Activated CD4-positive, alpha-beta T cell treated with anti-CD3 and anti-CD28 coated beads, Interleukin-2, amount 50 U/mL, for 24 hours (primary cell): ENCODE data around the gene TEX13C.
"Not testable (repeated sequence)": the region's sequence is repeated elsewhere in the genome, so short reads cannot be mapped to it uniquely, and the experiment has no call there.

Source experiments
- DNase-seq, 2 donors: peaks; one replicate each; pipeline ENCODE4 v3.0.0-alpha.2; 2020; ENCODE audit warnings: low read depth in 1 of 2, low spot score in 1 of 2

The TEX13C gene

GRCh38 chrX:125319646-125320521 lies at the start of gene TEX13C:
Gene TEX13C (plus strand): TSS chrX:125319871. CDS start chrX:125320120, 249 bp downstream.
- DNase-seq = no peak

GRCh38 chrX:125287282-125287681 lies 32.4 kb upstream of the TEX13C start:
- DNase-seq = no peak

- DNase-seq = no peak
Measured at GRCh38 chrX:125288343-125288742, 31.3 kb upstream of the TEX13C start.

- no peak for DNase-seq
Measured at GRCh38 chrX:125289209-125289608, 30.5 kb upstream of the TEX13C start.

- DNase-seq = no peak
Measured at GRCh38 chrX:125289920-125290319, 29.8 kb upstream of the TEX13C start.

GRCh38 chrX:125291124-125291523 lies 28.5 kb upstream of the TEX13C start:
- DNase-seq = no peak

DNA sequence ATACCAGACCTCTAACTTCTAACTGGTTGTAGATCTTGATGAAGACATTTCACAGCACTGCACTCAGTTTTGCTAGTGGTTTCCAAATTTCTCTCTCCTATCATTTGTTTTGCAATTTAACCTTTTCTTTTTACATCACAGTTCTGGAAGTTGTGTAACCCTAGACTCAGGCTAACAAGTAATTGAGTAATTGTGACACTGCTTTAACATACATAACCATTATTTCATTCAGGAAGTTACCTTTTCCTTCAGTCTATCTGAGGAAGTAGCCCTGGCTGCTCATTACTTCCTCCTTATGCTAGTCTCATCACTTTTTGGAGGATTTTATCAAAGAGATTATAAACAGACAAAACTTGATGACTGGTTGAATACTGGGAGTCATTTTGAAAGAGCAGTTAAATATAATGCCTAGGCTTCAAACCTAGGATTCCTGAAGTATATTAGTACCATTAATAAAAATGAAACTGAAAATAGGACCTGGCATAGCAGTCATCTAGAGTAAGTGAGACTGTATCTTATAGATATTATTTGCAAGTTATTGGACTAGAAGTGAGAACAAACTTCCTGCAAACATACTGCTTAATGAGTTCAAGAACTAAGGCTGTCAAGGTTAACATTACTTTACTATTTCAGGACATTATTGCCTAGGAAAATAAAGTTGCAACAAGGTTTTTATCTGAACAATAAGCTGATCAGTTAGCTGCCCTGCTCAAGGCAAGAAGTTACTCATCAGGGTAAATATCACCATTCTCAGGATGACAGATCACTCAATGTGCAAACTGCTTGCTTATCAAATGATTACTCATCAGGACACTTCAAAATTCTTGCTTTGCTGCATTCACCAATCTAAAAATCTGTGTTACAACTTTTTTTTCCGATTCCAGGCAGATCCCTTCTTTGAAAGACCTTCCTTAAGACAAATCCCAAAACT lies 25.6 kb upstream of the TEX13C start:
- no peak for DNase-seq

- peak in 1 of 2 donors; percentile 4 for DNase-seq
Measured at GRCh38 chrX:125295337-125295736, 24.3 kb upstream of the TEX13C start.

- DNase-seq = no peak
Measured at GRCh38 chrX:125298871-125299270, 20.8 kb upstream of the TEX13C start.

DNA sequence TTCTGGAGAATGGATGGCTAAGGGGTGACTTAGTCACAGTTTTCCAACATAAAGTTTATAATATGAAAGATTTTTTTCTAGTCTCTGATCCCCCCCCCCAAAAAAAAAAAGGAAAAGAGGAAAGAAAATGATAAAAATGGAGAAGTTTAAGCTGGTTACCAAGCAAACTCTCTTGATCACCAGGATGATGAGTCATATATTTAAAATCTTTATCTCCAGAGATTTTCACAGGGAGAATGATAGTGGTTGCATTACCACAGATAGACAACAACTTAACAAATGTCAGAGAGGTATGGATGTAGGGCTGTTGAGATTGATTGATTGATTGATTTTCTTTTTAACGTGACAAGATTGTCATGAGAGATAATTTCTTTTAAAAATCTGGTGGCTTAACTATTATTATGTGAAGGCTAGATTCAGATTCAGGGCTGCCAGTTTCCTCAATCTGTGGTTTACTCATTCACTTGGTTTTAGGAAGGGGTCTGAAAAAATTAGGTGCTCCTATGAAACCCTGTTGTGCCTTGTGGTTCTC lies 13.3 kb upstream of the TEX13C start:
- no peak for DNase-seq

DNA sequence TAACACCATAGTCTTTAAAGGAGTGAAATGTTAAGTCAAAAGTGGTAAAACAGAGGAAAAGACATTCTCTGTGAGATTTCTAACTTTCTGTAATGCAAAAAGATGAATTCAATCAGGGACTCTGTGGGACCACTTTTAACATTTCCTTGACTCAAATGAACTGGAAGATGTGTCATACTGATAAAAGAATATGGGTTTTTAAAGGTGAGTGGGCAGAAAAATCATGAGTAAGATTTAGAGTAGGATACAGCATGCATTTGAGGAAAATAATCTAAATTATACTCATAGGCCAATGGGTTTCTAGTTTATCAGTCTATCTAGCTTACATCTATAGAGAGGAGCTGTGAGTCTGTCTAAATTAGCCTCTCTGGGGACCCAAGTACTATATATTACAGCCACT lies 11.0 kb upstream of the TEX13C start:
- no peak for DNase-seq

GRCh38 chrX:125319166-125319565 lies 505 bp upstream of the TEX13C start:
- DNase-seq = not testable (repeated sequence)

DNA sequence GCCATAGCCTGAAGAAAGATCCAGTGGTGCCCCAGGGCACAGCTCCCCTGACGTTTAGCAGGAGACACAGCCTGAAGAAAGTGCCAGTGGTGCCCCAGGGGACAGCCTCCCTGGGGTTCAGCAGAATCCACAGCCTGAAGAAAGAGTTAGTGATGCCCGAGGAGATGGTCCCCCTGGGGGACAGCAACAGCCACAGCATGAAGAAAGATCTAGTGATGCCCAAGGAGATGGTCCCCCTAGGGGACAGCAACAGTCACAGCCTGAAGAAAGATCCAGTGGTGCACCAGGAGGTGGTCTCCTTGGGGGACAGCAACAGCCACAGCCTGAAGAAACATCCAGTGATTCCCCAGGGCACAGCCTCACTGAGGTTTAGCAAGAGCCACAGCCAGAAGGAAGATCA lies 2.8 kb downstream of the TEX13C start:
- DNase-seq = no peak

GRCh38 chrX:125326599-125326998 lies 6.9 kb downstream of the TEX13C start:
- no peak for DNase-seq

- DNase-seq = no peak
Measured at GRCh38 chrX:125327891-125328290, 8.2 kb downstream of the TEX13C start.

GRCh38 chrX:125333583-125333982 lies 13.9 kb downstream of the TEX13C start:
- no peak for DNase-seq

DNA sequence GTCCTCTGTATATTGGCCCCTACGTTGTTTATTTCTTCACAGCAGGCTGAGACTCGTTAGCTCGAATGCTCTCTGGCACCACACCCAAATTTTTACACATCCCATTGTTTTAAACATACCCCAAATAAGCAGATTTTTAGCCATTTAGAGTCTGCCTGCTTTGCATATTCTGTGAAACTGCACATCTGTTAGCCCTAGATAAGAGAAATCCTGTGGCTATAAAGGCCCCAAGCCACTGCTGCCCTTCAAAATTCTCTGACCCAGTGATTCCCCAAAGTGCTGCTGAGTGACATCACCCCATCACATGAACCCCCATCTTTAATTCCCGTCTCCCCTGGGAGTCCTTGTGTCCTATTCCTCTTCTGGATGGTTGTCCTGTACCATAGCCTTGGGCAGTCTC lies 20.8 kb downstream of the TEX13C start:
- DNase-seq = no peak

DNA sequence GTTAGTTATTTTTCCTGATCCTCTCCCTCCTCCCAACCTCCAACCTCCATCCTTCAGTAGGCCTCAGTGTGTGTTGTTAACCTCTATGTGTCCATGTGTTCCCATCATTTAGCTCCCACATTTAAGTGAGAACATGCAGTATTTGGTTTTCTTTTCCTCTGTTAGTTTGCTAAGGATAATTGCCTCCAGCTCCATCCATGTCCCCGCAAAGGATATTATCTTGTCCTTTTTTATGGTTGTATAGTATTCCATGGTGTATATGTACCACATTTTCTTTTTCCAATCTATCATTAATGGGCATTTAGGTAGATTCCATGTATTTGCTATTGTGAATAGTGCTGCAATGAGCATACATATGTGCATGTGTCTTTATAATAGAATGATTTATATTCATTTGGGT lies 54.5 kb downstream of the TEX13C start:
- no peak for DNase-seq
